Lower leg skin (tissue), 3 donors: ENCODE data around the gene DISC1.

Experiments used
- POLR2A ChIP-seq, 2 donors: fragments of 450-650 bp; IDR thresholded peaks; one replicate each; pipeline ENCODE4 v1.6.1; 2016 to 2017; ENCODE audit warnings: antibody characterized with exemption in 2 of 2, mild to moderate bottlenecking in 1 of 2, moderate library complexity in 1 of 2
- TF ChIP-seq, protein P1 (sequence below), 3 donors: fragments of 450-650 bp; IDR thresholded peaks; one replicate each; pipeline ENCODE4 v1.5.1; 2016; ENCODE audit warnings: antibody characterized with exemption in 3 of 3, mild to moderate bottlenecking in 3 of 3, moderate library complexity in 2 of 3

DNA sequence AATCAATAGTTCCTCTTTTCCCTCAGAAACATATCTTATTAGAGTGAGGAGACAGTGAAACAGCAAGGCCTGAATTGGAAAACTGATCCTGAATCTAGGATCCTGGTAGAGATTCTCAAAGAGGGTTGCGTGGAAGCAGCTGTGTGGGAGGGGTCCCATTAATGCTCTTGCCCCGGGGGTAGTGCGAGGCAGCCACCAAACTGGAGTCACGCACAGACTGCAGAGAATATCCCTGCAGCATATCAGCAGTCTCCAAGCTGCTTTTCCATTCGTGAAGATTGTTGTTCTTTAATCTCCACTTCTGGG lies 150.1 kb downstream of the DISC1 start:
- TF ChIP-seq, protein P1, sequence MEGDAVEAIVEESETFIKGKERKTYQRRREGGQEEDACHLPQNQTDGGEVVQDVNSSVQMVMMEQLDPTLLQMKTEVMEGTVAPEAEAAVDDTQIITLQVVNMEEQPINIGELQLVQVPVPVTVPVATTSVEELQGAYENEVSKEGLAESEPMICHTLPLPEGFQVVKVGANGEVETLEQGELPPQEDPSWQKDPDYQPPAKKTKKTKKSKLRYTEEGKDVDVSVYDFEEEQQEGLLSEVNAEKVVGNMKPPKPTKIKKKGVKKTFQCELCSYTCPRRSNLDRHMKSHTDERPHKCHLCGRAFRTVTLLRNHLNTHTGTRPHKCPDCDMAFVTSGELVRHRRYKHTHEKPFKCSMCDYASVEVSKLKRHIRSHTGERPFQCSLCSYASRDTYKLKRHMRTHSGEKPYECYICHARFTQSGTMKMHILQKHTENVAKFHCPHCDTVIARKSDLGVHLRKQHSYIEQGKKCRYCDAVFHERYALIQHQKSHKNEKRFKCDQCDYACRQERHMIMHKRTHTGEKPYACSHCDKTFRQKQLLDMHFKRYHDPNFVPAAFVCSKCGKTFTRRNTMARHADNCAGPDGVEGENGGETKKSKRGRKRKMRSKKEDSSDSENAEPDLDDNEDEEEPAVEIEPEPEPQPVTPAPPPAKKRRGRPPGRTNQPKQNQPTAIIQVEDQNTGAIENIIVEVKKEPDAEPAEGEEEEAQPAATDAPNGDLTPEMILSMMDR (IDR thresholded peaks at IDR 0.05) = no peak
- no peak for TF ChIP-seq POLR2A (IDR thresholded peaks at IDR 0.05)
